ENCODE data around the gene DEK.

DEK gene

GRCh38 chr6:18265787-18266522, 1.6 kb upstream of the DEK start:
- no peak for DNase-seq

- no peak for DNase-seq
Measured at GRCh38 chr6:18264923-18265377, 620 bp upstream of the DEK start.

- no peak for DNase-seq
Measured at GRCh38 chr6:18263418-18264218, 712 bp downstream of the DEK start.

DNA sequence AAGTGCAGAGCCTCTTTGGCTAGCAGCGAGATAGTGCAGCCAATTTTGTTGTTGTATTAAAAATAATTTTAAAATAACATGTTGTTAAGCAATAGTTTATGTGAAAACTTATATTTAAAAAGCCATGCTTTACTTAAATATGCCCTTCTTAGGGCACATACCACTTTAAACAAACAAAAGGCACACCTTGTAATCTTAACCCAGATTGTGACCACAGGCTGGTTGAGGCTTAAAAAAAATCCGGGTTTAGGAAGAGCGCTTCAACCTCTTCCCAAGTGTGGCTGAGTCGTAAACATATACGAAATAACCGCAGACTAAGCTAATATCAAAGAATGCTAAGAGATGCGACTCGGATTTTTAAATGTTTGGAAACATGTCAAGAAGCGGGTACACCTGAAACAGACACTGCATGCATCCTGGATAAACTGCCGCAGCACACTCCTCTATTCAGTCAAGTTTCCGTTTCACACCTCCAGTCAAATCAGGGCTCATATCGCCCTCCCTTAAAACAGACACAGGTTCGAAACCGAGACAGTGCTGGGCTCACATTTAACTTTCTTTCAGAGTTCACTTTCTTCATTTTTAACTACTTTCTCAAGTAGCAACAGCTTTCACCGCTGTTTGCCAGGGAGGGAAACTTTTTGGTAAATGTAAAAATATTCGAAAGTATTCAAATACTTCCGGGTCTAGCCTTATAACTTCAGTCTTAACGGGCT, 1.5 kb downstream of the DEK start:
- DNase-seq = no peak

DNA sequence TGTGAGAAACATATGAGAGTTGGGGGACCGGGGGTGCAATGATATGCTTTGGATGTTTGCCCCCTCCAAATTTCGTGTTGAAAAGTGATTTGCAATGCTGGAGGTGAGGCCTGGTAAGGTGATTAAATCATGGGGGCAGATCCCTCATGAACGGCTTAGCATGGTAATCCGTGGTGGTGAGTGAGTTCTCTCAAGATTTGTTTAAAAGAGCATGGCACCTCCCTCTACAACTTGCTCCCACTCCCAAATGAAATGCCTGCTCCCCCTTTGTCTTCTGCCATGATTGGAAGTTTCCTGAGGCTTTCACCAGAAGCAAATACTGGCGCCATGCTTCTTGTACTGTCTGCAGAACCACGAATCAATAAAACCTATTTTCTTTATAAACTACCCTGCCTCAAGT, 2.5 kb downstream of the DEK start:
- no peak for DNase-seq

GRCh38 chr6:18260448-18261106, 3.8 kb downstream of the DEK start:
- no peak for DNase-seq

GRCh38 chr6:18259675-18260447, 4.5 kb downstream of the DEK start:
- DNase-seq = no peak

GRCh38 chr6:18254793-18255192, 9.5 kb downstream of the DEK start:
- no peak for DNase-seq

DNA sequence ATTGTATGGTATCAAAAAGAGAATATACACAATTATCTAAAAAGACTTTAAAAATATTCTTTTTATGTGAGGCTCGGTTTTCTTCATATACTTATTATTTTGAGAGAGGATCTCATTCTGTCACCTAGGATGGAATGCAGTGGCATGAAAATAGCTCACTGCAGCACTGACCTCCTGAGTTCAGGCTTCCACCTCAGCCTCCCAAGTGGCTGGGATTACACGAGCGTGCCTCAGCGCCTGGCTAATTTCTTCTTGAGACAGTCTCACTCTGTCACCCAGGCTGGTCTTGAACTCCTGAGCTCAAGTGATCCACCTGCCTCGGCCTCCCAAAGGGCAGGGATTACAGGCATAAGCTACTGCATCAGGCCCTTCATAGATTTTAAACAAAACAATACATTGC, 10.7 kb downstream of the DEK start:
- DNase-seq = no peak

DNA sequence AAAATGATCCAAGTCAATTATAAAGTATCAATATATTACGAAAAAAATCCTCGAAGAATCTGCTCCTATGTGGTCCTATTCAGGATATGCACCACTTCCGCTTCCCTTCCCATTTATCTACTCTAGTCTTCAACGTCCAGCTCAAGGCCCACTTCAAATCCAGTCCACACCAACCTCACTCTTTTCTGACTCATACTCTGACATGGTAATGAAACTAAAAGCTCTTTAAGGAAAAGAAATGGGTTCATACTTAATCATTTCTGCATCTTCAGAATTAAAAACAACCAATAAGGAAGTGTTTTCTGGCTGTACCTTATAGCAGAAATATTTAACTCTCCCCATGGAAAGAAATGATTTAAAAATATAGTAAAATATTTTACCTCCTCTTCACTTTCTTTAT, 15.1 kb downstream of the DEK start:
- DNase-seq = no peak

GRCh38 chr6:18248698-18249097, 15.6 kb downstream of the DEK start:
- DNase-seq = no peak

DNA sequence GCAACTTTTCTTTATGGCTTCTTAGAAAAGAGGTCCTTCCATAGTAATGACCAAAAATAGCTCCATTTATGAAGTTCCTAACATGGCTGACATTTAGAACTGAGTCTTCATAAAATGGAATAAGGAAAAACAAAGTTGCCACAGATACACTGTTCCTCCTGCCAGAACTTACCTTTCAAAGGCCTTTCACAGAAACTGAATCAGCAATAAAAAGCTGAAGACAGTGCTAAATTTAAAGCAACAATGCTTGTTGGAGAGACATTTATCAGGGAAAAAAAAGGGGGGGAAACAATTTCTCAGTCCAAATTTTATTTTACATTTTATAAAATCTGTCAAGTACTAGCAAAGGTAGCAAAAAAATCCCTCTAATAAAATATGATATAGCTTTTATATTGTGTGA, 17.3 kb downstream of the DEK start:
- DNase-seq = no peak

- no peak for DNase-seq
Measured at GRCh38 chr6:18246205-18246604, 18.1 kb downstream of the DEK start.

DNA sequence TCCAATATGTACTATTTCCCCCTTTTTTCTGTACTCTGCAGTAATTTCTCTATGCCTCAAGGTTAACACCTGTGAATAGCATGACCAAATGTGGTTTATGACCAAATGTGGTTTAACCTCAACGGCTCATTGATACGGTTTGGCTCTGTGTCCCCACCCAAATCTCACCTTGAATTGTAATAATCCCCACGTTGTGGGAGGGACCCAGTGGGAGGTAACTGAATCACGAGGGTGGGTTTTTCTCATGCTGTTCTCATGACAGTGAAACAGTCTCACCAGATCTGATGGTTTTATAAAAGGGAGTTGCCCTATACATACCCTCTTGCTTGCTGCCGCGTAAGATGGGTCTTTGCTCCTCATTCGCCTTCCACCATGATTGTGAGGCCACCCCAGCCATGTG, 18.7 kb downstream of the DEK start:
- no peak for DNase-seq

GRCh38 chr6:18245079-18245478, 19.3 kb downstream of the DEK start:
- no peak for DNase-seq

GRCh38 chr6:18244251-18244650, 20.1 kb downstream of the DEK start:
- no peak for DNase-seq

- DNase-seq = no peak
Measured at GRCh38 chr6:18243302-18243893, 20.9 kb downstream of the DEK start.

DNA sequence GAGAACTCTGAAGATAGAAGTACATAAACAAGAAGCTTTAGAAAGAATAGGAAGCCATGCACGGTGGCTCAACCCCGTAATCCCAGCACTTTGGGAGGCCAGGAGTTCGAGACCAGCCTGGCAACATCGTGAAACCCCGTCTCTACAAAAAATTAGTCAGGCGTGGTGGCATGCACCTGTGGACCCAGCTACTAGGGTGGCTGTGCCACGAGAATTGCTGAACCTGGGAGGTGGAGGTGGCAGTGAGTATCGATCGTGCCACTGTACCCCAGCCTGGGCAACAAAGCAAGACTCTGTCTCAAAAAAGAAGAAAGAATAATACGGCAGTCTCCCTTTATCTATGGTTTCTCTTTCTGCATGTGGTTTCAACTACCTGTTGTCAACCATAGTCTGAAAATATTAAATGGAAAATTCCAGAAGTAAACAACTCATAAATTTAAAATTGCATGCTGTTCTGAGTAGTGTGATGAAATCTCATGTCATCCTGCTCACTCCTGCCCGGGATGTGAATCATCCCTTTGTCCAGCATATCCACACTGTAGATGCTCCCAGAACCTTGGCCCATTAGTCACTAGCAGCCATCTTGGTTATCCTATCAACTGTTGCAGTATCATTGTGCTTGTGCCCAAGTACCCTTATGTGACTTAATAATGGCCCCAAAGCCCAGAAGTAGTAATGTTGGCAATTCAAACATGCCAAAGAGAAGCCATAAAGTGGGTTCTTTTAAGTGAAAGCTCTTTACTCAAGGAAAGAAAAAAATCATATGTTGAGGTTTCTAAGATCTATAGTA, 22.1 kb downstream of the DEK start:
- DNase-seq = no peak

DNA sequence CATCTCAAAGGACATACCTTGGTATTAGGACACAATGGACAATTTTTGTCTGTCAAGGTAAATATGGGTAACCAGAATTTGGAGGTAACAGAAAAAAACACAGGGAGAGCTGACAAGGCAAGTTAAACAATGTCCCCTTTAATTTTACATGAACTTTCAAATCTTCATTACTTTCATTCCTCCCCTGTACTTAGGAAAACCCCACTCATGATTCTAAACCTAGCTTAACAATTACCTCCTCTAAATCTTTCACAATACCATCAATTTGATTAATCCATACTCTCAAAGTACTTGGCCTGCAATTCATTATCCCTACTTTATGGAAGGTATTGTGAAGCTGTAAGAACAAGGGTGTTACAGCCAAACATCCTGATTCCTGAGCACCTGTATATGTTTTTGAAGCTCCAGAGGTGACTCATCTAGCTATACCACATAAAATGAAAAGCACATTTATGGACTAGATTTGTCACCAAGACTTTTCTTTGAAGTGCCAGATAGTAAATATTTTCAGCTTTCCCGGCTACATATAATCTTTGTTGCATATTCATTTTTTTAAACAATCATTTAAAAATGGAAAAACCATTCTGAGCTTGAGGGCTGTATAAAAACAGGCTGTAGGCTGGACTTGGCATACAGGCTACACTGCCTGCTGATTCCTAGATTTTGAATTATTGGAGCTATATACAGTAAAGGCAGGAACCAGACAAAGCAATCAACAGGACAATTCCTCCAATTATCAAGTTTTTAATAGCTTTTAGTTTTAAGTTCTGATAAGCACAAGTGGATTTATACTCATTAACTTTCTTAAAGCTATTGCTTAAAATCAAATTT, 22.9 kb downstream of the DEK start:
- DNase-seq = no peak

DNA sequence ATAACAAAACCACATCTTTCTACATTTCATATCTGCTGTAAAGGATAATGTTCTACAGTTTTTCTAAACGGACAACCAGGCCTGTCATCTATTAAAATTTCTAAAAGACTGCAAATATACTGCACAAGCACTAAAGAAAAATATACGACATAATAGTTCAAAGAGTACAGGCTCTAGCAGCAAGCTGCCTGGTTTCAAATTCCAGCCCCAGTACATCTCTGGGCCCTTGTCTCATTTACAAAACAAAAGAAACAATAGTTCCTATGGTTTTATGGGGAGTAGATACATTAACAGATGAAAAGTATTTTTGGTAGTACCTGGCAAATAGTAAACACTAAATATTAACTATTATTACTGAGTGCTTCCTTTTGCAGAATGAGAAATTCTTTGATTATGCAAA, 24.1 kb downstream of the DEK start:
- DNase-seq = no peak

Data from NCI-H446 treated with DMSO at 0.1 percent for 48 hours (cell line).